Measurements from ENCODE around the gene WDFY3.

Gene WDFY3

DNA sequence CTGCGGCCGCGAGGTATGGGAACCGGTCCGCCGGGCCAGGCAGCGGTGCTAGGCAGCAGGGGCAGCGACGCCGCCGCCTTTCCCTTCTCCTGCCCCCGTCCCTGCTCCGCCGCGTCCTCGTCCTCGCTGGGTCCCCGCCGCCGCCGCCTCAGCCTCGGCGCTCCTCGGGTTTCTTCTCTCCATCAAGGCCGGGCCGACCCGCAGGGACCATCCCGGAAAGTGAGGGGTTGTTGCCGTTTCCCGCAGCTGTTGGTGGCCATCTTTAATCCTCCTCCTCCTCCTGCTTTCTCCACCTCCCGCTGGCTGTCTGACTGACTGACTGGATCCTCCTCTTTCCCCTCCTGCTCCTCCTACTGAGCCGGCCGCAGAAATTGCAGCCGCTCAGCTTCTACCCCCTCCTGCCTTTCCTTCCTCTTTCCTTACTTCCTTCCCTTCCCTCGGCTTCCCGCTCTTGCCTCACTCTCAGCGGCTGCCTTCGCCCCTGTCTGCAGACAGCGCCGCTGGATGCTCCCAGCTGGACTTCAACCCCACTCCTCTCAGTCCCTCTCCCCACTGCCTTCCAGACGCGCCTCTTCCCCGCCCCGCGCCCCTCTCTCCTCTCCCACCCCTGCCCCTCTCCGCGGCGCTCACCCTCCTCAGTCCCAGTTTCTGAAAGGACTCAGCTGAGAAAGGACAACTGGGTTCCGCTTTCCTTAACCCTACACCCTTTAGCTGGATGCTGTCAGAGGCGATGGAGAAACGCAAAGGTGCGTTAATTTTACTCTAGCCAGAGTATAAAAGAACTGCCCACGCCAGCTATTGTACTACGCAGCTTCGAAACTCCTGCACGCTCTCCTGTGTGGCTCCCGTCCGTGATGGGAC lies at the start of gene WDFY3:
Gene WDFY3 (minus strand): TSS at position 309 of the 861 bp plus-strand sequence. CDS start 106,099 bp downstream, outside the sequence.
- DNase-seq = peak; percentile 34

GRCh38 chr4:85005865-85006377 lies 39.4 kb upstream of the WDFY3 start:
- no peak for DNase-seq

- no peak for DNase-seq
Measured at GRCh38 chr4:85000343-85000742, 33.9 kb upstream of the WDFY3 start.

DNA sequence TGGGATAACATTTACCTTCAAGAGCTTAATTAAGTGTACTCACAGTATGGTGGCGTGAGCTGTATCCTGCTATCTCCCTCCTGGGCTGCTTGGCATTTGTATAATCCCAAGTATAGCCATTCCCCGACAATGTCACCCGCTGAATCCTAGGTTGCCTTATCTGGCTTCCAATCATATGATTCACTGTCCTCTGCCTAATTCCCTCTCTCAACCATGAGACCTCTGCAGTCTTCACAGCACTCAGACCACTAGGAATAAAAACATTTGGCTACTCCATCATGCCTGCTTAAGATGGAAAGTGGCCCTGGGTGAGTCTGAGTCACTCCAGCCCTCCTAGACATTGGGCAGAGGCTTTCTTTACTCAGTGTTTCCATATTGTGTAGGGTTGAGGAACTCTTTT lies 28.9 kb upstream of the WDFY3 start:
- DNase-seq = no peak

- DNase-seq = no peak
Measured at GRCh38 chr4:84994280-84994679, 27.8 kb upstream of the WDFY3 start.

DNA sequence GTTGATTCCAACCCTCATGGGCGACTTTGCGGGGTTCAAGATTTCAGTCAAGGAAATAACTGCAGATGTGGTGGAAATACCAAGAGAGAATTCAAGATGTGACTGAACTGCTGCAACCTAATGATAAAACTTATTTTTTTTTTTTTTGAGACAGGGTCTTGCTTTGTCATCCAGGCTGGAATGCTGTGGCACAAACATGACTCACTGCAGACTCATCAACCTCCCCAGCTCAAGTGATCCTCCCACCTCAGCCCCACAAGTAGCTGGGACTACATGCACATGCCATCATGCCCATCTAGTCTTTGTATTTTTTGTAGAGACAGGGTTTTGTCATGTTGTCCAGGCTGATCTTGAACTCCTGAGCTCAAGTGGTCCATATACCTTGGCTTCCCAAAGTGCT lies 19.5 kb upstream of the WDFY3 start:
- DNase-seq = no peak

DNA sequence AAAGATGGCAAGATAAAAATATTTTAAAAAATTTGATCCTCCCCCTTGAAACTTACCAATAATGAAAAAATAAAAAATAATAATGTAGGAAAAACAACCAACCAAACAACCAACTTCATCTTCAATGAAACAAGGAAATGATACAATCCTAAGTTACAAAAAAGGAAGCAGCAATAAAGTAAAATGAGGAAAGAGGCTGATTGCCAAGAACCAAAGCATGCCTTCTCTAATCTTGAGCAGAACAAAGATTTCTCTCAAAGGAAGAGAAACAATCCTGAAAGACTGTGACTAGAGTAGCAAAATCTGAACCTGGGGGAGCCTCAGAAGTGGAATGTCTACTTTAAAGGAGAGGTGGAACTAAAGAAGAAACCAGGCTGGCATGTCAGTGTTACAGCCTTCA lies 10.9 kb upstream of the WDFY3 start:
- DNase-seq = no peak

GRCh38 chr4:84973856-84974255 lies 7.4 kb upstream of the WDFY3 start:
- no peak for DNase-seq

GRCh38 chr4:84971319-84971932 lies 4.9 kb upstream of the WDFY3 start:
- peak; percentile 33 for DNase-seq

GRCh38 chr4:84968925-84969324 lies 2.4 kb upstream of the WDFY3 start:
- peak; percentile 15 for DNase-seq

DNA sequence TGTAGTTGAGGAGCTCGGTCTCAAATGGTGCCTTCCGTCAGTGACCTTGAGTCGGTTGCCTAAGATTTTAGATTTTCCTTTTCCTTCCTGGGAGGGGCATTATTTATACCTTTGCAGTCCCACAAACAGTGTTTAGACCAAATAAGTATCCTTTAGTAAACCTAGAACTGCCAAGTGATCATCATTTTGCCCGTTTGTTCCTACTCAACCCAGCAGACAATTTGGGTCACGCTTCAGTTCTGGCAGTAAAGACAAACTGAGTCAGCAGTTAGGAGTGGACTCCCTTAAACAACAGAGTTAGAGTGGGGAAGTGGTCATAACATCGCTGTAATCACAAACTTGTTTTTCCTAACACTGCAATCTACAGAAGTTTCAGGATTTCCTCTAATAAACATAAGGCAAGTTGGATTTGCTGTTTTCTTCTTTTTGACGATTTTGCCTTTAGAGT lies 777 bp upstream of the WDFY3 start:
- DNase-seq = no peak

- DNase-seq = no peak
Measured at GRCh38 chr4:84965553-84966381, 723 bp downstream of the WDFY3 start.

DNA sequence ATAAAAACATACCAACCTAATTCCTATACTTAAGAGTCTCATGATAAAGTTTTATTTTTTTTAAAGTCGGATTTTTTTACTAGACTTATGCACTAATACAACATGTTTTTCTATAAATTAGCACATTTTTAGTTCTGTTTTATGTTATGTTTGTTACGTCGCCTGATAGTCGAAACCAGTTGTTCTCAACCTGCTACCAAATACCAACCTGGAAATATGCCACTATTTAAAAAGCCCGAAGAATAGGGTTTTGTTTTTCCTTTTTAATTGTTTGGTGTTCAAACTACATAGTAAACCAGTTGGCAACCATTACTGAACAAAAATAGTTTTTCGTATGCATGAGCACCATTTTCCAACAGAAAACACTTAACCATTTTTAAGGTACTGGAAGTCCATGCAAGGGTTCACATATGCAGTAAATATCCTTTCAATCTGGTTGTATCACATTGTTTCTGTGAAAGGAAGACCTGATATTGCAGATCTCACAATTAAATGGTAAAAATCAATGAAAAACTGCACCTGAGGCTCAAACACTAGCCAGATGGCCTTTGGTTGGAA lies 1.4 kb downstream of the WDFY3 start:
- no peak for DNase-seq

- no peak for DNase-seq
Measured at GRCh38 chr4:84962102-84962501, 4.4 kb downstream of the WDFY3 start.

- DNase-seq = no peak
Measured at GRCh38 chr4:84958434-84958833, 8.1 kb downstream of the WDFY3 start.

DNA sequence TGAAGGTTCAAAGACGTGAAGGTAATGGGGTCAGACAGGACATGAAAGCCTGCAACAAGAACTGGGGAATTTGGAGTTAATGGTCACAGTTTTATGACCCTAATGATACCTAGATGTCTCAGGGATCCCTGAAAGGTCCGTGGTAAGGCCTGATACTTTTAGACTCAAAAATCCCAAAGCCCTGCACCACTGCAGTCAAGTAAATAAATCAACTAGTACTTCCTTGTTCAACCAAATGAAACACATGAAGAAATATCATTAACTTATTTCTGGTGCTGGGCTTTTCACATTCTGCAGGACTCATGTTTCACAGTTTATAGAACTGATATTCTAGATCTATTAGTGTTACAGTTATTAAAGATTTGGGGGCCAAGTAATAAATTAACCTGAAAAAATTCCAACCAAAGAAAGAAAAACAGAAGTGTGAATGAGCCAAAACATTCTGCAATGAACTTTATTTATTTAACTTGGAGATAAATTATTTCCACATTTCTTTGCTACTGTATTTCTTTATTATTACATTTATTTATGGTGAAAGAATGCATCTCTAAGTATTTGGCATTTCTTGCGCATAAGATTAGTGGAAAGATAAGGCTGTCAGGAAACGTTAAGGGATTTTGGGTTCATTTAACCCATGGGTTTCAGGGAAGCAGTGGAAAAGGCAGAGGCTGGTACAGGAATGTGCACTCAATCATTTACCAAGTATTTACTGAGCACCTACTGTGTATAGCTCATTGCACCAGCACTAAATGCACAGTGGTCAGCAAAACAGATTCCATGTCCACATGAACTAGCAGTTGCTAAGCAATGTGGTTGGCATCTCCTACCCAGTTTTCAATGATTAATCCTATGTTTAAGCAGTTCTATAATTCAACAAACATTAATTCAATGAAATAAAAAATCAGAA lies 8.7 kb downstream of the WDFY3 start:
- no peak for DNase-seq

DNA sequence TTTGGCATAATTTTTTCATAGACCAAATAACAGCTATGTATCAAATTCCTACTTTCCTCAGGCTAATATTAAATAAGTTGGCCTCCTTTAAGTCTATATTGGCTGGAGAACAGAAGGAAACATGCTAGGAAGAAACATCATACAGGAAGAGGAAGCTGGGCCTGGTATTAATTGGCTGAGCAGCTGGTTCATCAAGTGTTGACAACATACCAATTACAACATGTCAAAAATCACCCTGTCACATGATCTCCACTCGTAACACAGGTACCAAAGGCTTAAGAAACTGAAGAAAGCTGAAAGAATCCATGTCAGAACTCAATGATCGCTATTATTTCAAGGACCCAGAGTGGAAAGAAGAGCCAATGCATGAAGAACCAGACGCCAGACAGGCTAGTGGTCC lies 10.5 kb downstream of the WDFY3 start:
- no peak for DNase-seq

DNA sequence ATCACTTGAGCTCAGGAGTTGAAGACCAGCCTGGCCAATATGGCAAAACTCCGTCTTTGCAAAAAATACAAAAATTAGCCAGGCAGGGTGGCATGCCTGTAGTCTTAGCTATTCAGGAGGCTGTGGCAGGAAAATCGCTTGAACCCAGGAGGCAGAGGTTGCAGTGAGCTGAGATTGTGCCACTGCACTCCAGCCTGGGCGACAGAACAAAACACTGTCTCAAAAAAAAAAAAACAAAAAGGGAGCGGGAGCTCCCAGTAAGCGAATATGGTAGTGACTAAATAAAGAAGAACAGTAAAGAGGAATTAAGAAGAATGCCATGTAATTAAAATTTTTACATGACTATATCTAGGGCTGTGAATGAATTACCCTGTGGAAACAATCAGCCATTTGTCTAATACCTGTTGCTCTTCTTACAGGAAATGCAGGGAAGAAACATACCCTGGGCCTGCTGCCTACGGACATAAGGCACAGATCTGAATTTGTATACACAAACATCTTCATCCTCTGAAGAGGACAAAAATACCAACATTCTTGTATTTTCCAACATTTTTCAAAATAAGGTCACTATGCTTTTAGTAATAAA lies 11.4 kb downstream of the WDFY3 start:
- DNase-seq = no peak

GRCh38 chr4:84952776-84953175 lies 13.7 kb downstream of the WDFY3 start:
- no peak for DNase-seq

DNA sequence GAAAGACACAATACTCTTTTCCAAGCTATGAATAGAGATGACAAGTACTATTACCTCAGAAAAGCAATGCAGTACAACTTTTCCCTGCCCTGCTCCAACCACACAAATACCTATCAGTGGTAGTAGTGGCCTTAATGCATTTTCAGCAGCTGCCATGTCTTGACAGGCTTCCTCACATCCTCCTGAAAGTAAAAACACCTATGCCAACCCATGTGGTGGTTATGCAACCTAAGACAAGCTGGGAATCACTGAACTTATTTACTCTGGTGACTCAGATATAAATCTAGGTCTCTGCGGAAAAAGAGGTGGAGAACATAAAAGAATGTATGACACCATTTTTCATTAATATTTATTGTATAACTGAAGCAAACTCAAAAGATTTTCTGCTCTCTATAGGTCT lies 14.5 kb downstream of the WDFY3 start:
- DNase-seq = no peak

DNA sequence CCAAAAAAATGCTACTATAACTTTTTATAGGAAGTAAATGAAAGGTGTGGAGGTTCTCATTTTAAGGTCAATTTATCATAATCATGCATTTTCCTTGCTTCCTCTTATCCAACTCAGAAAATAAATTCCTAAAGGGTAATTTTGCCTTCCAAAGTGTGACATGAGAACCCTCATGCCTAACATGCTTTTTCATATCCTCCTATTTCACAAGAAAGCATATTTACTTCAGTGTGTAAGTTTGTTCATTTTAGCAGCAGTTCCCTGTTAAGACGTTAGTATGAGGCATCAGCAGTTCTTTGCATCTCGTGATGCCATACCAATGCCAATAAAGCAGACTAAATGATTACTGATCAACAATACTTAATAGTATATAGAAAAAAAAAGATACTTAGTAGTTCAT lies 18.4 kb downstream of the WDFY3 start:
- DNase-seq = no peak

Measured in NCI-H1436 treated with DMSO at 0.1 percent for 48 hours (cell line).